GM12891 (cell line): ENCODE results near the gene SLC6A5.

Experiments
- POLR2A ChIP-seq: IDR thresholded peaks from 2 replicates; pipeline ENCODE4 v1.6.1; 2011; ENCODE audit warnings: low read depth, low read length, control low read depth
- POLR2AphosphoS5 ChIP-seq: IDR thresholded peaks from 2 replicates; pipeline ENCODE4 v1.6.1; 2011; ENCODE audit warnings: low read depth, low read length, control low read depth

DNA sequence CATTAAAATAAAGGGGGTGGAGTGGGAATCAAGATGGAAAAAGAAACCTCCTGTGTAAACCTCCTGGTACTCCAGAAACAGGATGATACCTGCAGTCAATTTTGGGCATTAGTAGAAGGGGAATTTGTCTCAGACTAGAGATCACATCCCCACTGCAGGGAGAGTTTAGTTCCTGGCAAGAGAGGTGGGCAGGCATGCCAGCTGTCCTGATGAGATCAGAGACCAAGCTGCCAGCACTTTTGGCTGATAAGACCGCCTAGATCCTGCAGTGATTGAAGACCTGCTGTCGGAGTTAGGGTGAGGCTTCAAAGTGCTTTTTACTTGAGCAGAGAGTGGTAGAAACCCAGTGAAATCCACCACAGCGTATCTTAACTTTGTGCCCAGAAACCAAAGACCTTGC lies 40.3 kb downstream of the SLC6A5 start:
- TF ChIP-seq POLR2A (no peak), POLR2AphosphoS5 (no peak)
